ENCODE data around the gene ANTXR2.

The ANTXR2 gene

GRCh38 chr4:80069837-80070731 is 2.9 kb downstream of the ANTXR2 start:
- DNase-seq (ENCODE audit: low spot score), result no peak

DNA sequence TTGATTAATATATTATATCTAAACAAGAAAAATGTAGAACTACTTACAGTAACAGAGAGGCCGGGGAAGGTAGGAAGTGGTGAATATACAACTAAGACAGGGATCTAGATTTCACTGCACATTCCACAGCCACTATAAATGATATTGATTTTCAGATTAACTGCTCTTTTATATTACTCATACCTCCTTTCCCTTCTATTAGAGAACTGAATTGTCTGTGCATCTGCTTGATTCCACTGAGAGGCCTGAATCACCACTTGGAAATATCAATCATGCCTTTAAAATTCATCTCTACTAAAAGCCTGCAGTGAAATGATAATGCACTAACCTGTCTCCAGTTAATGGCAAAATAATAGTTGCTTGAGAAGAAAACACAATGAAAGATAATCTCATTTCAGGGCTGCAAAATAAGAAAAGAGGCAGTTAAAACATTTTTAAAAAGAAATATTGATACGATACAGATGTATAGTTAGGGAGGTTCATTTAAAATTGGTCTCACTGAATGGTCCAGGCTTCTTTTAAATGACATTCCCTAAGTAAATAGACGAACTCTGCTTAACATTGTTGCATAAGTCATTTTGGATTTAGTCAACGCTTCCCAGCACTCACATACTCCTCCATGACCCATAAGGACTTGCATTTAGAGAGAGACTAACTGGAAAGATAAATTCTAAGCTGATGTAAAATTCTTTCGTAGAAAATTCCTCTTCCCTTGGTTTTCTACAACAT is 3.8 kb downstream of the ANTXR2 start:
- no peak for DNase-seq (ENCODE audit: low spot score)

DNA sequence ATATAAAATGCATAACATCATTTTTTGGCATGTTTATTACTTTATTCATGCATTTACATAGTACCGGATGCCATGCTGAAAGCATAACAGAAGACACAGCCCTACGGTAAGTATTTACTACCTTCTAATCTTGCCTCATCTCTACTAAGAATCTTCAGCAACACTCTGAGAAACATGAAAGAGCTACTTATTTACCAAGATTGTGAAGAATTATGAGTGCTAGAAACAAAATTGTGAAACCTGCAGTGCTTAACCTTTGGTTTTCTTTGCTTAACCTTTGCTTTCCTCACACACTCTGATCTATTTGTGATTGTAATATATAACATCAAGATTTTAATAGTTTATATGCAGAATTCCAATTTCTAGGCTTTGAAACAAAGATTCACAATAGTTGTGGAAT is 7.4 kb downstream of the ANTXR2 start:
- DNase-seq (ENCODE audit: low spot score), result no peak

DNA sequence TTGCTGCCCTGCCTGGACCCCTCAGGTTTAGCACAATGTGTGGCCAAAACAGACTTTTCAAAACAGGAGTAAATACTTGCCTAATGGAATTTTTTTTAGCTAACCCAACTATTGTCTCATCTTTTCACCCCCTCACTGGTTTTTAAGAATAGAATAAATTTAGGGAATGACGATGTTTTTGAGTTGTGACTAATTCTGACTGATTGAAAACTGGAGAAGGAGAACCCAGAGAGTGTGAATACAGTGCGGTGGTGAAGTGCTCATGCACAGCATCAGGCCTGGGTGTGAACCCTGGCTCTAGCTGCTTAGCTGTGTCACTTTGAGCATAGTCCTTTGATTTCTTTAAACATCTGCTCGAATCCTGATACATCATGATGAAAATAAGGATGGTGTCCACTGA is 10.5 kb downstream of the ANTXR2 start:
- DNase-seq (ENCODE audit: low spot score), result no peak

- DNase-seq (ENCODE audit: low spot score), result no peak
Observed at GRCh38 chr4:80060804-80061203, 12.2 kb downstream of the ANTXR2 start.

GRCh38 chr4:80058740-80059139 is 14.3 kb downstream of the ANTXR2 start:
- DNase-seq (ENCODE audit: low spot score), result no peak

DNA sequence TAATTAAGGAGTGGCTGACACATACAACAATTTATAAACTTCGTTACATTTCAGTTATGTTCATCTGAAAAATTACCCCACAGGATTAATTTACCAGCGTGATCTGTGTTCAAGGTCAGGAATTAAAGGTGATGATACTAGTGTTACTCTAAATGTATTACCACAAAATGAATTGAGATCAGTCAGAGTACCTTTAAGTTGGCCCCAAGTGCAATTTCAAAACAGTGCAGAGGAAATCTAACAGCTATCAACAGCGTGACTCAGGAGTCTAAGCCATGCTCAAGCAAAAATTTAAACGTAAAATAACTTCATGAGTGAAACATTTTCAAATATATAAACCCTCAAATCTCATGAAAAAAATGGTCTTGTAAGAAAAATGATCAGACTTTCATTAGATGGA is 18.7 kb downstream of the ANTXR2 start:
- DNase-seq (ENCODE audit: low spot score), result no peak

DNA sequence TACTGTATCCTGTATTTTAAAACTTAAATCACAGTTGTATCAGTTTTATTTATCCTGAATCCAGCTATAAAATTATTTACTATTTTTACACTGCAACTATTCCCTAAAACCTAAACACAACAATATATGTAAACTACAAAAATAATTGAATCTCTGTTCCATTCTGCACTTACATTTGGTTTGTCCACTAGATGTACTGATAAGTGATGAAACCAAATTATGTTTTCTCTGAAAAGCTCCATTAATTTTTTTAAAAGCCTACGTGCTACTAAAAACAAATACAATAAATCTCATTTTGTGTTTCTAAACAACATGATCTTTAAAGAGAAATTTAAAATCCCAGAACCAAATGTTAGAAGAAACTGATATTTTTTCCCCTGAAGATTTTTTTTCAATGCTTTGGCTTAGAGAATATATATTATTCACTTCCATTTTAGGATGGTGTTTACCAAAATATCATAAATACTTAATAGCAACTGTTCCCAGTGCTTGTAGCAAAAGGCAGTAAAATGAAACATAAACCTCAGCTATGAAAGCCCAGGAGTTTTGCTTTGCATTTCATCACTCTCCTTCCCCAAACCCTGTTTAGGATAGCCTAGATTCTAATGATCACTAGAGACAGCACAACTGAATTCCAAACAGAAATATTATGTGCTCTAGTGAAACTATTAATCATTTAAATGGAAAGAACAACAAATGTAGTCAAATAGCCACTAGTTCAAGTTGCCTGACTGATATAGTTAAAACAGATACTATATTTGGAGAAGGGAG is 19.7 kb downstream of the ANTXR2 start:
- no peak for DNase-seq (ENCODE audit: low spot score)

- no peak for DNase-seq (ENCODE audit: low spot score)
Observed at GRCh38 chr4:80049813-80050534, 23.1 kb downstream of the ANTXR2 start.

DNA sequence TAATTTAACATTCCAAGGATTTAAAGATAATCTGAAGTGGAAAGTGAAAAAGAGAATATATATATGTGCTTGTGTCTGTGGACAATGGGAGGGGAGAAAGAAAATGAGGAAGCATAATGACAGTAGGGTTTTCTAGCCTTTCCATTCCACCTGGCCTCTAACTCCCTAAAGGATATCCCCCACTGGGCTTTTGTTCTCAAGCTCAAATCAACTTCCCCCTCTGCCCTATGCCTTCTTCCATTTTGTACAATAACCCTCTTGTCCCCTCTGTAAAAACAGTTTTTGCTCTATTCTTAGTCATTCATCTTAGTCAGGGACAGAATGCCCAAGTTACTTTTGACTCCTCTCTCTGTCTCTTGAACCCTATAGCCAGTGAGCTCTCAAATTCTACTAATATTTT is 23.6 kb downstream of the ANTXR2 start:
- DNase-seq (ENCODE audit: low spot score), result no peak

DNA sequence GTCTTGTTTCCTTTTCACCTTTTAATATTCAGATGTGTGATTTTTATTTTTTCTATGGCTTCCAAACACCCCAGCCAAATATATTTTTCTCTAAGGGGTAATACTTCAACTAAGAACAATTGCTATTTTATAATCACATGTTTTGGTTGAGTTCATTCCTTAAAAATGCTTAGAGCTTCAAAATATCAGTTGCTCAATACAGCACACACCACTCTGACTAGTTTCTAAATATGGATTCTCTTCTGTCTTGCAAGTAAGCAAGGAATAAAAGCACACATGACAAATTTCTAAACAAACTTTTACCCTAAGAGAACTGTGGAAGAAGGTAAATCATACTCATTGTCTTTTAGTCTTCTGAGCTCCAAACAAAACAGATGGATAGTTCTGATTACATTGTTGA is 27.2 kb downstream of the ANTXR2 start:
- no peak for DNase-seq (ENCODE audit: low spot score)

- no peak for DNase-seq (ENCODE audit: low spot score)
Observed at GRCh38 chr4:80043541-80043940, 29.5 kb downstream of the ANTXR2 start.

DNA sequence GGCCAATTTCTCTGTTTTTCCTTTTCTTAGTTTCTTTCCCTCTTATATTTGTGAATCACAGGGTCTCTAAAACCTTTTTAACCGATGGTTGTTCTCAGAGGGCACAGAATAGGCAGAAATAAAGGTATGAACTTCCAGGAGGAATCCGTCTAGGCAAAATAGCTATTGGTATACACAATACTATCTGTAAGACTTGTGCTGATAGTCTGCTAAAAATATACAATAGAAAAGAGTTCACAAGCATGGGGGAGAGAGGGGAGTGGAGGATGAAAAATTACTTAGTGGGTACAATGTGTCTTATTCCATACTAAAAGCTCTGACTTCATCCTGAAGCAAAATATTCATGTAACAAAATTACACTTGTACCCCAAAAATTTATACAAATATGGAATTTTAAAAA is 30.2 kb downstream of the ANTXR2 start:
- no peak for DNase-seq (ENCODE audit: low spot score)

- no peak for DNase-seq (ENCODE audit: low spot score)
Observed at GRCh38 chr4:80037864-80038263, 35.2 kb downstream of the ANTXR2 start.

DNA sequence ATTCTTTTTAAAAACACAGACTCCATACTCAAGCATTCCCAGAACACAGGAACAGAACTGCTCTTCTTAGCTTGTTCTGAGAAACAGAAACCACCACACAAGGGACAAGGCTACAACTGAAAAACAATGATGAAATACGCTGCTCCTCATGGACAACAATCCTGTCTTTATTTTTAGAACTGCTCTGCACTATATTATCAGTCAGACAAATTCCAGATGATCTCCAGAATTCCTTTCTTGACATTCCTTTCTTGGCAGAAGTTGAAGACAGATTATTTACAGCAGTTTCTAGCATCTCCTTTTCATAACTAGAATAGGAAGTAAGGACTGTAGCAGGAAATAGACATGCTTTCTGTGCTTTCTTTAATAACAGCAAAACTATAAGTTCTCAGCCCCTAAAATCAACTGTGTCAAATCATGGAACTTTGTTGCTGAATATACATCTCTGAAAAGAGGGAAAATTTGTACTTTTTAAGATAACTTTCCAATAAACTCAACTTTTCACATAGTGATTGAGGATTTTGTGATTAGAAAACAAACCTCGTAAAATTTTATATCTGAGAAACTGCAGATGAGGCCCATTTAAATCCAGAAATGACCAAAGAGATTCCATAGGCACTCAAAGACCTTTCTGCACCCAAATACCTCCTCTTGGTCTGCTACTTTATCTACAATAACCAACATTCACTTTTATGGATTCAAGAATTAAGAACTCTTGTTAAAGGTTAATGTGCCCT is 35.9 kb downstream of the ANTXR2 start:
- DNase-seq (ENCODE audit: low spot score), result peak; percentile 6

- DNase-seq (ENCODE audit: low spot score), result no peak
Observed at GRCh38 chr4:80036306-80036705, 36.7 kb downstream of the ANTXR2 start.

- no peak for DNase-seq (ENCODE audit: low spot score)
Observed at GRCh38 chr4:80035336-80035735, 37.7 kb downstream of the ANTXR2 start.

- DNase-seq (ENCODE audit: low spot score), result no peak
Observed at GRCh38 chr4:80033581-80033980, 39.4 kb downstream of the ANTXR2 start.

GRCh38 chr4:80029364-80029763 is 43.7 kb downstream of the ANTXR2 start:
- no peak for DNase-seq (ENCODE audit: low spot score)

DNA sequence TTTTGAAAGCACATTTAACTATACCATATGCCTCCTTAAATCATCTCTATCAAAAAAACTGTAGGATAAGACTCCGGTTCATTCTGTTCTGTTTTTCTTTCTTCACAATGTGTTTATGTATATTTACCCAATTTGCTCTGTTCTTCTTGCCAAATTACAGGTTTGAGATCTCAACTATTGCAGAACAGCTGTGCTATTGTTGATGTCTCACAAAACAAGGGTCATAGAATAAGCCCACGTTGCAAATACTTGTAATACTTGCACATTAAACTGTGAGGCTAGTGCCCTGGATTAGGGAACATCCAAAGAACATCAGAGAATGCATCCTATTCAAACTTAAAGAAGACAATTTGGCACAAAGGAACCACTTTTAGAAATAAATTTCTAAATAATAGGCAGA is 45.4 kb downstream of the ANTXR2 start:
- DNase-seq (ENCODE audit: low spot score), result no peak

DNA sequence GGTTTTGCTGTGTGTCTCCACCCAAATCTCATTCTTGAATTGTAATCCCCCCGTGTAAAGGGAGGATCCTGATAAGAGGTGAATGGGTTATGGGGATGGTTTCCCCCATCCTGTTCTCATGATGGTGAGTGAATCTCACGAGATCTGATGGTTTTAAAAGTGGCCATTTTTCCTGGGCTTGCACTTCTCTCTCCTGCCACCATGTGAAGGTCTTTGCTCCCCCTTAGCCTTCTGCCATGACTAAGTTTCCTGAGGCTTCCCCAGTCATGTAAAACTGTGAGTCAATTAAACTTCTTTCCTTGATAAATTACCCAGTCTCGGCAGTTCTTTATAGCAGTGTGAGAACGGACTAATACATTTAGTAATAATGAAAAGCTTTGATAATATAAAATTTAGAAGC is 46.9 kb downstream of the ANTXR2 start:
- no peak for DNase-seq (ENCODE audit: low spot score)

All from globus pallidus (tissue), 1 donor.